ENCODE measurements around the gene HOXC13.
A peak's percentile ranks its signal among the peaks of the same experiment; 100 is the strongest.

DNA sequence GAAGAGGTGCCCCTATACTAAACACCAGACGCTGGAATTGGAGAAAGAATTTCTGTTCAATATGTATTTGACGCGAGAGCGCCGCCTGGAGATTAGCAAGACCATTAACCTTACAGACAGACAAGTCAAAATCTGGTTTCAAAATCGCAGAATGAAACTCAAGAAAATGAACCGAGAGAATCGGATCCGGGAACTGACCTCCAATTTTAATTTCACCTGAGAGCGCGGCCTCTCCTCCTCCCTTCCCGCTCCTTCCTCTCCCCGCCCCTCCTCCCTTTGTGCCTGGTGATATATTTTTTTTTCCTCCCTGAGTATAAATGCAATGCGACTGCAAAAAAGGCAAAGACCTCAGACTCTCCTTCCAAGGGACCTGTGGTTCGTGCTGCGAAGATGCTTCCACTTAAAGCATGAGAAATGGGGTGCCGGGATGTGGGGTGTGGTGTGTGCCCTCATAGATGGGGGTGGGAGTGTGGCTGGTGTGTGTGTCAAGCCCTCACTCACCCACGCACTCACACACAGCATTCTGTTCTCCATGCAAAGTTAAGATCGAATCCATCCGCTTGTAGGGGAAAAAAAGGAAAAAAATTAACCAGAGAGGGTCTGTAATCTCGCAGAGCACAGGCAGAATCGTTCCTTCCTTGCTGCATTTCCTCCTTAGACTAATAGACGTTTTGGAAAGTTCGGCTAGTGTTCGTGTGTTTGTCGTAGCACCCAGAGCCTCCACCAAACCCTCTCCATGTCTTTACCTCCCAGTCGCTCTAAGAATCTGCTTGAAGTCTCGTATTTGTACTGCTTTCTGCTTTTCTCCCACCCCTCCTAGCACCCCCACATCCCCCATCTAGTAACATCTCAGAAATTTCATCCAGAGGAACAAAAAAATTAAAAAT lies 50.8 kb downstream of the HOXC13 start:
- peak; percentile 92 for TF ChIP-seq CTCF (conservative IDR thresholded peaks at IDR 0.05; ENCODE audit: low read length)
- 0 out of 2 replicates have a peak, but pooled peaks have one; percentile 44 for TF ChIP-seq EZH2phosphoT487 (IDR thresholded peaks at IDR 0.05; ENCODE audit: borderline replicate concordance, low read depth, low read length)
